Activated T-helper 9 cell treated with anti-CD3 and anti-CD28 coated beads, Interleukin-2, amount 50 U/mL, for 16 hours (primary cell): ENCODE measurements around the gene PTPN3.

Experiments used
- DNase-seq: peaks from one replicate; pipeline ENCODE4 v3.0.0-alpha.2; 2020; ENCODE audit warnings: low read depth

Gene PTPN3

GRCh38 chr9:109500421-109500974, 2.4 kb upstream of the PTPN3 start:
- DNase-seq, result no peak

- no peak for DNase-seq
Measured at GRCh38 chr9:109499631-109500410, 1.7 kb upstream of the PTPN3 start.

DNA sequence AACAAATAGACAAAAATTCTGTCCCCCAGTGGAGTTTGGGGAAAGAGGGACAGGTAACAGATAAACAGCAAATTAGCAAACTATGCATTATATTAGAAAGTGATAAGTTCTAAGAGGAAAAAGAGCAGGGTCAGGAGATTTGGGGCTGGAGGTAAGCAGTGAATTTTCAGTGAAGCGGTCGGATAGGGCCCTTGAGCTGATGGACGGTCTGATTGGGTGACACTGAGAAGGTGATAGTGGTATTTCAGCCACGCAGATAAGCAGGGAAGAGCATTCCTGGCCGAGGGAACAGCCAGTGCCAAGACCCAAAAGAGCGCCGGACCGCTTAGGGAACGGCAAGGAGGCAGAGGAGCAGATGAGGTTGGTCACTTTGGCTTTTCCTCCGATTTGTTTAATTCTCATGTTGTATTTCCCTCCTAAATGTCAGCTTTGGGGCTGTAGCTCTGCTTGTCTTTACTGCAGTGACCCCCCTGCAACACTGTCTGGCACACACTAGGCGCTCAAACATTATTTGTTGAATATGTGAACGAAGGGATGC, 1.1 kb upstream of the PTPN3 start:
- DNase-seq, result no peak

DNA sequence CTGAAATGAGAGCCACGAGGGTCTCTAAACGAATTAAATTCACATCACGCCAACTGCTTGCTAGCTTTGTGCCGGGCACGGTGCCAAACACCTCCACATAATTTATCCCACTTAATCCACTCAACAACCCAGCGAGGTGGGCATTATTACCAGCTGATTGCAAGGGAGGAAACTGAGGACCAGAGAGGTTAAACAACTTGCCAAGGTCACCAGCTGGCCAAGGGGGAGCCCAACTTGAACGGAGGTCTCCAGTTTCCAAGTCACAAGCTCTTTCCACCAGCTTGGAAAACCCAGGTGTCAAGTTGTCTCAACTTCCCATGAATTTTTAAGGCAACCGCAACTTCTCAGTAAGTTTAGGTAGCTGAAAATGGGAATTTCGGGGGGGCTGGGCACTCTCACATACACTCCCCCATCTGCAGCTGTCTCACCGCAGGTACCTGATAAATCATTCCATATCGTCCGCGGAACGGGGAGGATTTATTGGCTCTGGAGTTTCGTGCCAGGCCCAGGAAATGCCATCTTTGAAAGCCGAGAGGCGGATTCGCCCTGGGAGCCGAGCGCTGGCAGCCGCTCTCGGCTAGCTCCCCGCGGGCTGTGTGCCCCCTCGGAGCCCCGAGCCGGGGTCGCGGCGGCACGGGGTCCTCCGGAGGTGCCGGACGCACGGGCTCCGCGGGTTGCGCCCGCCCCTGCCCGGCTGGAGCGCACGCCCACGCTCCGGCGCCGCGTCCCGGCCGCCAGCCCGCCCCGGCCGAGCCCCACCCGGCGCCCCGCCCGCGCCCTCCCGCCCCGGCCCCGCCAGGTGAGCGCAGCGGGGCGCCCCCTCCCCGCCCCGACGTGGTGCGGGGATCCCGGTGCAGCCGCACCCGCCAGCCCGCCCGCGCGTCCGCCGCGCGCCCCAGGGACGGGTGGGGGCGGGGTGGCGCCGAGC, 617 bp downstream of the PTPN3 start:
- no peak for DNase-seq

- DNase-seq, result no peak
Measured at GRCh38 chr9:109496841-109497225, 1.3 kb downstream of the PTPN3 start.

DNA sequence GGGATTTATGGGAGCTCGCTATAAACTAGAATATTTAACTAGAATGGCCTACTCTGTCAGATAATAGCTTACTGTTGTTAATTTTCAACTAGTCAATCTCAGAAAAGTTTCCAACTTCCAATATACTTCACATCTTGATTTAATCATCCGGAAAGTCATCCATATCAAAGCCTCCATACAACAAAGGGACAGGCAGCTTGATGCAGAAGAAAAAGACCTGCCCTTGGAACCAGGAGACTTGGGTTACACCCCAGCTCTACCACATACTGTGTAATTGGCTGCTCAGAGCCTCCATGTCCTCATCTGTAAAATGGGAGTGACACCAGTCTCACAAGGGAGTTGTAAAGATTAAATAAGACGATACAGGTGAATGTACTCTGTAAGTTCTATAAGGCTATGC, 1.9 kb downstream of the PTPN3 start:
- DNase-seq, result no peak

DNA sequence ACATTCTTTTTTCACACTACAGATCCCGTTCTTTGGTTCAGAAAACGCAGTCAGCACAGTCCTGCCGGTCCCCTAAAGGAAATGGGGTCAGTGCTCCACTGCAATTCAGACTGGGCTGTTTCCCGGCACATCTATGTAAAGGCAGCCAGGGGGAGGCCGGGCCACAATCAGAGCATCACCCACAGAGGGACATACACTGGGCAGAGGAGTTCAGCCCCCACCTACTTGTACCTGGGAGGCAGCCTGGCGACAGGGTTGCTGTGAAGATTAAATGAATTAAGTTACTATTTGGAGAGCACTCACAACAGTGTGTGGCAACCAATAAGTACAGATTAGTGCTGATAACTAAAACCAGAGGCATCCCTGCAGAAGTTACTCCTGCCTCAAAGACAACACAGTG, 4.5 kb downstream of the PTPN3 start:
- DNase-seq, result no peak

DNA sequence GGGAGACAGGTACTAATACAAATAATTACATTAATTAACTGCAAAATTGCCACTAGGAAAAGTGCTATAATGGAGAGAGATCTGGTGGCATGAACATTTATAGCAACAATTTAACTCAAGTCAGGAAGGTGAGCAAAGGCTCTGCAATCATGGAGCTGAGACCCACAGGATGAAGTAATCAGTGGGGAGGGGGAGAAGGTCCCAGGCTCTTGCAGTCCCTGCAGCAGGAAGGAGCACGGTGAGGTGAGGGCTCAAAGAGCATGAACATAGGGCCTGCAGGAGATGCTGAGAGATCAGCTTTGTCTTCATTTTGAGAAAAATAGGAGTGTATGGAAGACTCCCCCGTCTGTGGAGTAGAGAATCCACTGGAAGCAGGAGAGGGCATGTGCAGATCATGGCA, 6.5 kb downstream of the PTPN3 start:
- no peak for DNase-seq

- DNase-seq, result no peak
Measured at GRCh38 chr9:109488791-109489492, 9.2 kb downstream of the PTPN3 start.

DNA sequence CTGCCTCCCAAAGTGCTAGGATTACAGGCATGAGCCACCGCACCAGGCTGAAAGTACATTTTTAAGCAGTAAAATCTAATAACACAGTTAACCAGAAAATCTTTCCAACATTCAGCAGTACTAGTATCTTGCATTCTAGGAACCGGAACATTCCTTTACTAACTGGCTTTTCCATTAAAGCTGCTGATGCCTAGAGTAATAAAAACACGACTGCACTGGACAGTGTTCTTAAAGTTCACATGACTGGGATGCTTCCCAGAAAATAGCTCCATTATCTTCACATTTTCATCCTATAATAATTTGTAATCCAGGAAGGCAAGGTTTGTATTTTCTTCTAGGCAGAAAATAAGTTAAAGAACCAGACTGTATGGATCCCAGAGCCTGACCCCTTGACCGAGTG, 9.8 kb downstream of the PTPN3 start:
- DNase-seq, result no peak

DNA sequence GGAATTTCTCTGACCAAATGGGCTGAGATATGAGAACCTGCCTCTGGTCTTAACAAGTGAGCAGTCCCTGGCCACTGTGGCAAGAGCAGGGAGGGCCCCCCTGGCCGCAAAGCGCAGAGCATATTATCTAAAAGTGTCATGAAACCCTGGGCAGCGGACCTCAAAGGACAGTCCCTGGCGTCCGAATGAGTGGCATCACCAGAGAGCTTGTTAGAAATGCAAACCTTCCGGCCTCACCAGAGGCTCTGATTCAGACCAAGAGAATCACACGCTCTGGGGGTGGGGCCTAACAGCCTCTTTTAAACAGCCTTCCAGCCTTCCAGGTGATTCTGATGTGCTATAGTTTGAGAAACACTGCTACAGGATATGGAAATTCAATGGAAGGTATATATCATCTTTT, 10.9 kb downstream of the PTPN3 start:
- DNase-seq, result no peak

- DNase-seq, result no peak
Measured at GRCh38 chr9:109483744-109484429, 14.2 kb downstream of the PTPN3 start.

GRCh38 chr9:109482391-109482916, 15.7 kb downstream of the PTPN3 start:
- no peak for DNase-seq

- no peak for DNase-seq
Measured at GRCh38 chr9:109481856-109482255, 16.3 kb downstream of the PTPN3 start.

- DNase-seq, result no peak
Measured at GRCh38 chr9:109479822-109480221, 18.3 kb downstream of the PTPN3 start.

DNA sequence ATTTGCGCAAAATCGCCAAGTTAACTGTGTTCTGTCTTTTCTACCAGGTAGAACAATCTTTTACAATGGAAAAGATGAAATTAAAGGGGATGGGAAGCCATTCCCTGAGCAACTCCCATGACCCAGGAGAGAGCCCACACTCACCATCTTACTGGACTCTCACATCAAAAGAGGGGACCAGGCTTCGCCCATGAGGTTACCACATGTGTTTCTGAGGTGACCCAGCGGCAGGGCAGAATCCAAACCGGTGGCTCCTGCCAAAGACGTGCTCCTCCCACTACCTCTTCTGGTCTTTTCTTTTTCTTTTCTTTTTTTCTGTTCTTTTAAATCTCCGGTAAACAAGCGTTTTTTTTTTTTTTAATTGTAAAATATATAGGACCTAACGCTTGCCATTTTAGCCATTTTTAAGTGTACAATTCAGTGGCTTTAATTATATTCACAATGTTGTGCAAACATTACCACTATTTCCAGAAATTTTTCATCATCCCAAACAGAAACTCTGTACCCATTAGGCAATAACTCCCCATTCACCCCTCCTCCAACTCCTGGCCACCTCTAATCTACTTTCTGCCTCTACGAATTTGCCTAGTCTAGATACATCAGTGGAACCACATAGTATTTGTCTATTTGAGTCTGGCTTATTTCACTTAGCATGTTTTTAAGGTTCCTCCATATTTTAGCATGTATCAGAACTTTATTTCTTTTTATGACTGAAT, 19.3 kb downstream of the PTPN3 start:
- DNase-seq, result no peak

DNA sequence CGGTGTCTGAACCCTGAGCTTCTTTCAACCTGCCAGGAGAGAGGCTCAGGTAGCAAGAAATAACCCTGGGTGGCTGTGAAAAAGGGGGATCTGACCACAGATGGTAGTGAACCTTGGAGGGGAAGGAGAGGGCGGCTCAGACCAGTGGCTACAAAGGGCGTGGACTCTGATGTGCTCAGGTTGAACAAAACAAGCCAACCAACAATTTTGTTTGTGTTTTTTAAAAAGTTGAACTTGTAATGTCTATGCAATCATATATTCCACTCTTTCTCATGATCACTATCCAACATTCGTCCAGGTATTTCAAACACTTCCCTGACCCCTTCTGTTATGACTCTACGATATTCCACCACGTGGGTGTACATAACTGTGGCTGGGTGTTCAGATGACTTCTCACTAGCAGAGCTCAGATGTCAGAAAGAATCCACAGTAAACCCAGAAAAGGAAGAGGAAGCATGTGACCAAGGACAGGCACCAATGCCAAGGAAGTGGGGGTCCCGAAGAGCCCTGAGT, 20.0 kb downstream of the PTPN3 start:
- no peak for DNase-seq

DNA sequence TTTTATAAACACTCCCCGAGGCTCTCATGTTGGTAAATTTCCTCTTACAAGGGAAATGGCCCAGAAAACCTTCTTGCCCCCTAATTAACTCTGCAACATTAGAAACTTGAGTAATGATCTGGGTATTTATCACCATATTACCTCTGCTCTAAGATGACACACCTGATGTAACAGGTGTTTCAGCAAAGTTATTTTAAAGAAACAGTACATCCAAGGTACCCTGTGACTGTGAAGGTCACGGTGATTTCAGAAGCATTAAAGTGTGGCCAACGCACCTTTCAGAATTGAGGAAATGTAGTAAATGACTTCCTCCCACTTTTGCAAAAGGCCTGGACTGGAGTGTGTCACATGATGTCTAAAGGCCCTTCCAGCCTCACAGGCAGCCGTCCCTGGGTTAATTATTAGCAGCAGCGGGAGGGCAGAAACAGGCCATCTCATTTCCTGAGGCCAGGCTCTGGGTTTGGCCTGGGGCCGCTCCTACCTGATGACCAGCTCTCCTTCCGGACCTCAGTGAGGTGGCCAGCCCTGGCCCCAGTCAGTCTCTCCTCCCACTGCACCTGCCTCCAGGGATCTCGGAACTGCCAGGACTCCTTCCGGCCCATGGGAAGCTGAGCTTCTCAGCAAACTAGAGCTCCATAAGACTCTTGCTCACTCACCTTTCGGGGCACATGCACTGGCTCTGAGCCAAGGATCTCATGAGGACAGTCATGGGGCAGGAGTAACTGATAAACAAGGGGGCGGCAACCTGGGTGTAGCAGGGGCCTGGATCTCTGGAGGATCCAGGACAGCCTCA, 20.7 kb downstream of the PTPN3 start:
- DNase-seq, result no peak

DNA sequence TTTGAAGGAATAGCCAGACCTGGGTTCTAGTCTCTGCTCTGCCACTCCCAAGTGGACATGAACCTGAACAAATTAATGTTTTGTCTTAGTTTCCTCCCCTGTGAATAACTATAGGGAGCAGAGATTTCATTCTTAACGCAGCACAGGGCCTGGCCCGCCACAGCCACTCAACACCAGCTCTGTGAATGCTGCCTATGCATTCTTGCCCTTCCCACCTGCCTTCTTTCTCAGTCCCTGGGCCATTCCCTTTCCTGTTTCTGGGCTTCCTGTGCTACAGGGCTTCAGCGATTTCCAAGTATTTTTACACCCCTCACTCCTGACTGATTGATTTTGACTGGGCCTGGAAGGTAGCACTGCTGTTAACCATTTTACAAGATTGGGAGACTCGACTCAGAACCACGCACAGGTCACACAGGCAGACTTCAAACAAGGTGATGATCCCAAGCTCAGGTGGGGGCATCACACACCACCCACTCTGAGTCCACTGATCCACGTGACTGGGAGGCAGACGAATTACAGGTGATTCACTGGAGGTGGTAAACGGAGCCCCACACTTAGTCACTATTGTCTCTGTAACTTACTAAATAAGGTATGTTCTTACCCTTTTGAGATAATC, 21.4 kb downstream of the PTPN3 start:
- DNase-seq, result no peak
